Astrocyte of the spinal cord (primary cell): ENCODE results near the gene CR1.
A peak's percentile ranks its signal among the peaks of the same experiment; 100 is the strongest.

Experiments used
- DNase-seq: peaks from one replicate; pipeline ENCODE4 v3.0.0; 2011; ENCODE audit warnings: low read depth, low spot score
- H3K4me3 ChIP-seq: 2 replicates; pipeline ENCODE4 v1.5.1; 2011; ENCODE audit warnings: low read depth, mild to moderate bottlenecking, low read length, moderate library complexity
- CTCF ChIP-seq: IDR thresholded peaks from 2 replicates; pipeline ENCODE4 v1.5.1; 2012; ENCODE audit warnings: low read depth, mild to moderate bottlenecking, low read length, inconsistent platforms
- in situ Hi-C: cut with HindIII; loops from 2 replicates; pipeline ENCODE4 v1.10.0; 2017; ENCODE audit warnings: low sequenced_read_pairs

The CR1 gene

GRCh38 chr1:207495801-207496792, at the start of gene CR1:
Gene CR1, plus strand, starts transcription at chr1:207496157. Its CDS starts 111 bp downstream, at chr1:207496268.
- no peak for DNase-seq
- H3K4me3 ChIP-seq, result no peak within 1 kb of the TSS
- in situ Hi-C loops, result no loop called here
- no peak for TF ChIP-seq CTCF

GRCh38 chr1:207453710-207454045, 42.3 kb upstream of the CR1 start:
- H3K4me3 ChIP-seq, result no peak overlapping the region
- no peak for DNase-seq
- in situ Hi-C loops, result no loop called here
- TF ChIP-seq CTCF, result no peak

- in situ Hi-C loops, result no loop called here
- no peak for TF ChIP-seq CTCF
- peak within 1 kb of the TSS; percentile 20 for H3K4me3 ChIP-seq
- DNase-seq, result no peak
These were observed 41.7 kb upstream of the CR1 start, which contains the start of gene CR2 for GRCh38 chr1:207454046-207454964. Gene CR2, plus strand, starts transcription at chr1:207454328. Its CDS starts 91 bp downstream, at chr1:207454419.

GRCh38 chr1:207455183-207455754, 40.7 kb upstream of the CR1 start:
- in situ Hi-C loops, result no loop called here
- TF ChIP-seq CTCF, result no peak
- H3K4me3 ChIP-seq, result no peak overlapping the region
- DNase-seq, result no peak

- in situ Hi-C loops, result no loop called here
- TF ChIP-seq CTCF, result no peak
- no peak overlapping the region for H3K4me3 ChIP-seq
- no peak for DNase-seq
These were observed 37.5 kb upstream of the CR1 start for GRCh38 chr1:207458414-207458813.

GRCh38 chr1:207459008-207459407, 36.9 kb upstream of the CR1 start:
- in situ Hi-C loops, result no loop called here
- no peak for DNase-seq
- TF ChIP-seq CTCF, result no peak
- H3K4me3 ChIP-seq, result no peak overlapping the region
